H1 (cell line): ENCODE results near the gene CSNK1A1. TPM values are rescaled to one million over a fixed set of nuclear protein-coding genes. Genes with fewer than 3 reads are reported as not detected.

Experiments used
- polyA plus RNA-seq, 7 experiments: library from polyadenylated mRNA; depleted of rRNA in 3 of 7; stranded (reverse) in 5 of 7; unstranded in 2 of 7; fragments of >200 nt in 5 of 7; fragments of 200-250 nt in 2 of 7; gene quantifications; 1 replicate in 5 of 7; 2 replicates in 1 of 7; 4 replicates in 1 of 7; pipeline versions ENCODE4 v1.2.1 to v1.2.3, GENCODE V29; 2011 to 2013; ENCODE audit warnings: missing spikeins in 2 of 7, mixed read lengths in 2 of 7
- total RNA-seq: library from RNA; stranded (reverse); fragmentation: NEBNext Ultra II Directional; extraction: Animal tissue kit (Norgen Biotek cat#: 25700); gene quantifications from 2 replicates; pipeline ENCODE4 v1.2.1, GENCODE V29; 2021
- TF ChIP-seq, protein P1 (sequence below): fragments of 300-600 bp; sonication (generic); IDR thresholded peaks from 2 replicates; pipeline ENCODE4 v1.7.1; 2012; ENCODE audit warnings: low read length, moderate library complexity, mild to moderate bottlenecking, inconsistent platforms; ENCODE audit not compliant: insufficient replicate concordance

The CSNK1A1 gene
- total and polyA plus RNA-seq, 2 of the 8 experiments (the other 6 are each of a cell fraction or from before 2014, with no cell fraction given): 61.2 to 244 TPM

DNA sequence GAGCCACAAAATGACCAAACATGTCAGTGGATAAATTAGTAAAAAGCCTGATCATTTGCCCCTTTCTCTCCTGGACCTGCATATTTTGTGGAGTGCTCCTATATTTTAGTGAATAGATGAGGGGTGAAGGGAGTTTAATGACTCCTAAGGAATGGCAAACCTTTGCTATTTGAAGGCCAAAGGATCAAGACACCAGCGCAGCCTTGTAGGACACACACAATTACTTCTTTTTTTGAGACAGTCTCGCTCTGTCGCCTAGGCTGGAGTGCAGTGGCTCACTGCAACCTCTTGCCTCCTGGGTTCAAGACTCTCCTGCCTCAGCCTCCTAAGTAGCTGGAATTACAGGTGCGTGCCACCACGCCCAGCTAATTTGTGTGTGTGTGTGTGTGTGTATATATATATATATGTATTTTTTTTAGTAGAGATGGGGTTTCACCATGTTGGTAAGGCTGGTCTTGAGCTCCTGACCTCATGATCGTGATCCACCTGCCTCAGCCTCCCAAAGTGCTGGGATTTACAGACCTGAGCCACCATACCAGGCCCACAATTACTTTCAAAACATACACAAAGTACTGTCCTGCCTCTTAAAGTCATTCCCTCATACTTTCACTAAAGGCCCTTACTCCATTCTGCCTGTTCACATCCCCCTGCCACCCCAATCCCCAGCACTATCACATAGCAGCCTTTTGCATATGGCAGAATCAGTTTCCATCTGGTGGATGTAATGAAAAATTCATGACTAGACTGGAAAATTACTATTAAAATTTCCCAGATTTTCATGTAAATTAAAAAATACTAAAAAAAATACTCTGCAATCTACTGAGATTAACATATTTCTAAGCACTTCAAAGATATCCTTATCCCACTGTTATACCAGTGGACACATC is 60.4 kb downstream of the CSNK1A1 start (continued):
- TF ChIP-seq, protein P1, sequence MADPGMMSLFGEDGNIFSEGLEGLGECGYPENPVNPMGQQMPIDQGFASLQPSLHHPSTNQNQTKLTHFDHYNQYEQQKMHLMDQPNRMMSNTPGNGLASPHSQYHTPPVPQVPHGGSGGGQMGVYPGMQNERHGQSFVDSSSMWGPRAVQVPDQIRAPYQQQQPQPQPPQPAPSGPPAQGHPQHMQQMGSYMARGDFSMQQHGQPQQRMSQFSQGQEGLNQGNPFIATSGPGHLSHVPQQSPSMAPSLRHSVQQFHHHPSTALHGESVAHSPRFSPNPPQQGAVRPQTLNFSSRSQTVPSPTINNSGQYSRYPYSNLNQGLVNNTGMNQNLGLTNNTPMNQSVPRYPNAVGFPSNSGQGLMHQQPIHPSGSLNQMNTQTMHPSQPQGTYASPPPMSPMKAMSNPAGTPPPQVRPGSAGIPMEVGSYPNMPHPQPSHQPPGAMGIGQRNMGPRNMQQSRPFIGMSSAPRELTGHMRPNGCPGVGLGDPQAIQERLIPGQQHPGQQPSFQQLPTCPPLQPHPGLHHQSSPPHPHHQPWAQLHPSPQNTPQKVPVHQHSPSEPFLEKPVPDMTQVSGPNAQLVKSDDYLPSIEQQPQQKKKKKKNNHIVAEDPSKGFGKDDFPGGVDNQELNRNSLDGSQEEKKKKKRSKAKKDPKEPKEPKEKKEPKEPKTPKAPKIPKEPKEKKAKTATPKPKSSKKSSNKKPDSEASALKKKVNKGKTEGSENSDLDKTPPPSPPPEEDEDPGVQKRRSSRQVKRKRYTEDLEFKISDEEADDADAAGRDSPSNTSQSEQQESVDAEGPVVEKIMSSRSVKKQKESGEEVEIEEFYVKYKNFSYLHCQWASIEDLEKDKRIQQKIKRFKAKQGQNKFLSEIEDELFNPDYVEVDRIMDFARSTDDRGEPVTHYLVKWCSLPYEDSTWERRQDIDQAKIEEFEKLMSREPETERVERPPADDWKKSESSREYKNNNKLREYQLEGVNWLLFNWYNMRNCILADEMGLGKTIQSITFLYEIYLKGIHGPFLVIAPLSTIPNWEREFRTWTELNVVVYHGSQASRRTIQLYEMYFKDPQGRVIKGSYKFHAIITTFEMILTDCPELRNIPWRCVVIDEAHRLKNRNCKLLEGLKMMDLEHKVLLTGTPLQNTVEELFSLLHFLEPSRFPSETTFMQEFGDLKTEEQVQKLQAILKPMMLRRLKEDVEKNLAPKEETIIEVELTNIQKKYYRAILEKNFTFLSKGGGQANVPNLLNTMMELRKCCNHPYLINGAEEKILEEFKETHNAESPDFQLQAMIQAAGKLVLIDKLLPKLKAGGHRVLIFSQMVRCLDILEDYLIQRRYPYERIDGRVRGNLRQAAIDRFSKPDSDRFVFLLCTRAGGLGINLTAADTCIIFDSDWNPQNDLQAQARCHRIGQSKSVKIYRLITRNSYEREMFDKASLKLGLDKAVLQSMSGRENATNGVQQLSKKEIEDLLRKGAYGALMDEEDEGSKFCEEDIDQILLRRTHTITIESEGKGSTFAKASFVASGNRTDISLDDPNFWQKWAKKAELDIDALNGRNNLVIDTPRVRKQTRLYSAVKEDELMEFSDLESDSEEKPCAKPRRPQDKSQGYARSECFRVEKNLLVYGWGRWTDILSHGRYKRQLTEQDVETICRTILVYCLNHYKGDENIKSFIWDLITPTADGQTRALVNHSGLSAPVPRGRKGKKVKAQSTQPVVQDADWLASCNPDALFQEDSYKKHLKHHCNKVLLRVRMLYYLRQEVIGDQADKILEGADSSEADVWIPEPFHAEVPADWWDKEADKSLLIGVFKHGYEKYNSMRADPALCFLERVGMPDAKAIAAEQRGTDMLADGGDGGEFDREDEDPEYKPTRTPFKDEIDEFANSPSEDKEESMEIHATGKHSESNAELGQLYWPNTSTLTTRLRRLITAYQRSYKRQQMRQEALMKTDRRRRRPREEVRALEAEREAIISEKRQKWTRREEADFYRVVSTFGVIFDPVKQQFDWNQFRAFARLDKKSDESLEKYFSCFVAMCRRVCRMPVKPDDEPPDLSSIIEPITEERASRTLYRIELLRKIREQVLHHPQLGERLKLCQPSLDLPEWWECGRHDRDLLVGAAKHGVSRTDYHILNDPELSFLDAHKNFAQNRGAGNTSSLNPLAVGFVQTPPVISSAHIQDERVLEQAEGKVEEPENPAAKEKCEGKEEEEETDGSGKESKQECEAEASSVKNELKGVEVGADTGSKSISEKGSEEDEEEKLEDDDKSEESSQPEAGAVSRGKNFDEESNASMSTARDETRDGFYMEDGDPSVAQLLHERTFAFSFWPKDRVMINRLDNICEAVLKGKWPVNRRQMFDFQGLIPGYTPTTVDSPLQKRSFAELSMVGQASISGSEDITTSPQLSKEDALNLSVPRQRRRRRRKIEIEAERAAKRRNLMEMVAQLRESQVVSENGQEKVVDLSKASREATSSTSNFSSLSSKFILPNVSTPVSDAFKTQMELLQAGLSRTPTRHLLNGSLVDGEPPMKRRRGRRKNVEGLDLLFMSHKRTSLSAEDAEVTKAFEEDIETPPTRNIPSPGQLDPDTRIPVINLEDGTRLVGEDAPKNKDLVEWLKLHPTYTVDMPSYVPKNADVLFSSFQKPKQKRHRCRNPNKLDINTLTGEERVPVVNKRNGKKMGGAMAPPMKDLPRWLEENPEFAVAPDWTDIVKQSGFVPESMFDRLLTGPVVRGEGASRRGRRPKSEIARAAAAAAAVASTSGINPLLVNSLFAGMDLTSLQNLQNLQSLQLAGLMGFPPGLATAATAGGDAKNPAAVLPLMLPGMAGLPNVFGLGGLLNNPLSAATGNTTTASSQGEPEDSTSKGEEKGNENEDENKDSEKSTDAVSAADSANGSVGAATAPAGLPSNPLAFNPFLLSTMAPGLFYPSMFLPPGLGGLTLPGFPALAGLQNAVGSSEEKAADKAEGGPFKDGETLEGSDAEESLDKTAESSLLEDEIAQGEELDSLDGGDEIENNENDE: no peak
- TF ChIP-seq, all 59 proteins: peak for 2
